HG02642 (cell line): ENCODE results near the gene STK11.

Source experiments
- ATAC-seq: cut with Tn5 transposase; IDR thresholded peaks from one replicate; pipeline ENCODE4 v1.9.1; 2021; ENCODE audit warnings: mild to moderate bottlenecking; ENCODE audit not compliant: unreplicated experiment, poor library complexity

STK11 gene

DNA sequence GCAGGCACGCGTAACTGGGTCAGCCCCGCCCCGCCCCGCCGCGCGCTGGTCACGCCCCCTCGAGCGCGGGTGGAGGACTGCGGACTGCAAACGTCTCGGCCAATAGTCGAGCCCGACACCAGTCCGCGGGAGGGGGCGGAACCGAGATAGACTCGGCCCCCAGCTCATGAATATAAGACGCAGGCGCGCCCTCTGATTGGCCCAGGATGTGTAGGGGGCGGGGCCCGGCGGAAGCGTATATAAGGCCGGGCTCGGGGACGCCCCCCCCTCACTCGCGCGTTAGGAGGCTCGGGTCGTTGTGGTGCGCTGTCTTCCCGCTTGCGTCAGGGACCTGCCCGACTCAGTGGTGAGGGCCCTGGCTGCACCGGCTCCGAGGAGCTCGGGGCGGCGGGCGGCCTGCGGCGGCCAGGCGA, 63.5 kb downstream of the STK11 start, which contains the start of gene CIRBP:
Gene CIRBP (plus strand): TSS at position 268 of the 413 bp plus-strand sequence. CDS start 1,602 bp downstream, outside the sequence.
- ATAC-seq, result peak; percentile 64

DNA sequence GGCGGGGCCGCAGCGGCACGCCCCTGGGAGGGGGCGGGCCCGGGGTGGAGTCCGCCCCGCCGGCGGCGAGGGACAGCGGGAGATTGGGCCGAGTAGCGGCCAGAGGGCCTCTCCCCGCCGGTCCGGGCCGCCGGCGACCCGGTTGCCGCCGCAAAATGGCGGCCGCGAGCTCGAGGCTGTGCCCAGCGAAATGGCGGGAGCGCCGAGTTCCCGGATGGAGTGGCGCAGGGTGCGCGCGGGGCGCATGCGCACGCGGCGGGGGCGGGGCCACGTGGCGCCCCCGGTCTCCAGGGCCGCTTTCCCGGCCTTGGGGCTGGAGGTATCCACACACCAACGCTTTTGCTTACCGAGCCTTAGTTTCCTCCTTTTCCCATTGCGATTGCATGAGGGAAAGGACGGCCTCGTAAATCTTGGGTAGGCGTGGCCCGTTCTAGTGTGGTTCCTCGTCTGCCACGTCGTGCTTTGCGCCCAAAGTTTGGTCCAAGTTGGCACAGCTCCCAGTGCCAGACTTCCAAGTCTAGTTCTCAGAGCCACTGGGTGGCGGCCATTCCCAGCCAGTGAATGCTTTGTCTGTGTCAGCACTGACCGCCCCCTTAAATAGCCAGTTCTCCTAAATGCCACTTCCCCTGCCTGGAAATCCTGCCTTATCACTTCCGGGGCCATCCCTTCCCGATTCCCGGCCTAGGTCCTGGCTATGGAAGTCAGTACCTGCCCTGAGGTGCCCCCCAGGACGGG, 64.1 kb downstream of the STK11 start:
- ATAC-seq, result peak; percentile 35

DNA sequence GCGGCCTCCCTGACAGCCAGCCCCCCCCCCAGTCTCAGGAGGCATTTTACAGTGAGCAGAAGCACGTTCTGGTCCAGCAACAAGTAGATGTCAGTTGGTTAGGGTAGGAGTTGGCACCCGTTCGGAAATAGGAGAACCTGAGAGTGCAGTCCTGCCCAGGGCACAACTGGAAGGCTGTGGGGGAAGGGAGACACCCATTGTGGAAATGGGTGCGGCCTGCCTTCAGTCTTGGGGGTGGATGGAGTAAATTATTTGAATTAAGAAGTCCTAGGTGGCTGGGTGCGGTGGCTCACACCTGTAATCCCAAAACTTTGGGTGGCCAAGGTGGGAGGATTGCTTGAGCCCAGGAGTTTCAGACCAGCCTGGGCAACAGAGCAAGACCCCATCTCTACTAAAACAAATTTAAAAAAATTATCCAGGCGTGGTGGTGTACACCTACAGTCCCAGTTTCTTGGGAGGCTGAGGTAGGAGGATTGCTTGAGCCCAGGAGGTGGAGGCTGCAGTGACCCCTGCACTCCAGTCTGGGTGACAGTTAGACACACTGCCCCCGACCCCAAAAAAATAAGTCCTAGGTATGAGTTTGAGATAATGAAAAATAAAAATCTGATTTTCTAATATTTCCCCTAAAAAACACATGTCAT, 64.8 kb downstream of the STK11 start:
- ATAC-seq, result no peak

DNA sequence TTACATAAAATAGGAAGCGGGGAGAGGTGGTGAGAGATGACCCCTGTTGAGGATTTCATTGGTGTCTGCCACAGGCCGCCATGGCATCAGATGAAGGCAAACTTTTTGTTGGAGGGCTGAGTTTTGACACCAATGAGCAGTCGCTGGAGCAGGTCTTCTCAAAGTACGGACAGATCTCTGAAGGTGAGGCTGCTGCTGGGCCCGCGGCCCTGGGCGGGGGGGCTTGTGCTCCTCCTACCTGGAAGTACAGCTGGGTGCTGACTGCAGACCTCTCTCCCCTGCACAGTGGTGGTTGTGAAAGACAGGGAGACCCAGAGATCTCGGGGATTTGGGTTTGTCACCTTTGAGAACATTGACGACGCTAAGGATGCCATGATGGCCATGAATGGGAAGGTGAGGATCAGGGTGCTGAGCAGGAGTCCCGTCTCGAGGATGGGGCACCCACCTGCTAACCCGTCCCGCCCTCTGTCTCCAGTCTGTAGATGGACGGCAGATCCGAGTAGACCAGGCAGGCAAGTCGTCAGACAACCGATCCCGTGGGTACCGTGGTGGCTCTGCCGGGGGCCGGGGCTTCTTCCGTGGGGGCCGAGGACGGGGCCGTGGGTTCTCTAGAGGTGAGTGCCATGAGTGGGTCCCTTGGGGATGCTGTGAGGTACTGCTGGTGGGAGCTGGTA, 65.4 kb downstream of the STK11 start:
- ATAC-seq, result no peak

DNA sequence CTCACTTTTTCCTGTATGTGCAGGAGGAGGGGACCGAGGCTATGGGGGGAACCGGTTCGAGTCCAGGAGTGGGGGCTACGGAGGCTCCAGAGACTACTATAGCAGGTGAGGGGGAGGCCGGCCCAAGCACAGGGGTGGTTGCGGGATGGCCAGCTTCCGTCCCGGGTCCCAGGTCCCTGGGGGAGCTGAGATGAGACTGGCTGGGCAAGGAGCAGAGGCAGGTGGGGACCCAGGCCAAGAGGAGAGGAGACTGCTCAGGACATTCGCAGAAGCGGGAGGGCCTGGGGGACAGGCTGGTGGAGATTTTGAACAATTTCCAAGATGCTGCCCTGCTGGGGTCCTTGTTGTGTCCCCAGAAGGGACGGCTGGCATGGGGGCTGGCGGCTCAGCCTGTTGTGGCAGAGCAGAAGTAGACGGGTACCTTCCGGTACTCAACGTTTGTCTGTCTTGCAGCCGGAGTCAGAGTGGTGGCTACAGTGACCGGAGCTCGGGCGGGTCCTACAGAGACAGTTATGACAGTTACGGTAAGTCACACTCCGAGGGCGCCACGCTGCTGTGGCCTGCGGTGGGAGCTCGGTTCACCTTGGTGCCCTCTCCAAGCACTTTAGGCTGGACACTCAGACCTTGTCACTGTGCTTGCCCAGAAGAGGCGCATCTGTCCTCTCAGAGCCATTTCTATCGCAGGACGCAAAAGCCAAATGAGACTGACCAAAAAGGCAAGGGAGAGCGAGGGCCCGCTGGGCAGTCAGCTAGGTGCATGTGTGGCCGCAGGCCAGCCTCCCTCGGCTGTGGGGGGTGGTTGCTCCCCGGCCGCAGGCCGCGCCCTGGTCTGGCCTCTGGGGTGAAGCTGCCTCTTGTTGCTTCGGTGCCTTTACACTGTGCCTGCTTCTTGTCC, 66.2 kb downstream of the STK11 start:
- no peak for ATAC-seq

DNA sequence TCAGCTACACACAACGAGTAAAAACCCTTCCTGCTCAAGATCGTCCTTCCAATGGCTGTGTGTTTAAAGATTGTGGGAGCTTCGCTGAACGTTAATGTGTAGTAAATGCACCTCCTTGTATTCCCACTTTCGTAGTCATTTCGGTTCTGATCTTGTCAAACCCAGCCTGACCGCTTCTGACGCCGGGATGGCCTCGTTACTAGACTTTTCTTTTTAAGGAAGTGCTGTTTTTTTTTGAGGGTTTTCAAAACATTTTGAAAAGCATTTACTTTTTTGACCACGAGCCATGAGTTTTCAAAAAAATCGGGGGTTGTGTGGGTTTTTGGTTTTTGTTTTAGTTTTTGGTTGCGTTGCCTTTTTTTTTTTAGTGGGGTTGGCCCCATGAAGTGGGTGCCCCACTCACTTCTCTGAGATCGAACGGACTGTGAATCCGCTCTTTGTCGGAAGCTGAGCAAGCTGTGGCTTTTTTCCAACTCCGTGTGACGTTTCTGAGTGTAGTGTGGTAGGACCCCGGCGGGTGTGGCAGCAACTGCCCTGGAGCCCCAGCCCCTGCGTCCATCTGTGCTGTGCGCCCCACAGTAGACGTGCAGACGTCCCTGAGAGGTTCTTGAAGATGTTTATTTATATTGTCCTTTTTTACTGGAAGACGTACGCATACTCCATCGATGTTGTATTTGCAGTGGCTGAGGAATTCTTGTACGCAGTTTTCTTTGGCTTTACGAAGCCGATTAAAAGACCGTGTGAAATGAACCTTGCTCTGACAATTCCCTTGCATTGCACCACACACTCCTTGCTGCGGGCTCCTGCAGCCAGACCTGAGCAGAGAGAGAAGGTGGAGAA, 67.1 kb downstream of the STK11 start:
- no peak for ATAC-seq

DNA sequence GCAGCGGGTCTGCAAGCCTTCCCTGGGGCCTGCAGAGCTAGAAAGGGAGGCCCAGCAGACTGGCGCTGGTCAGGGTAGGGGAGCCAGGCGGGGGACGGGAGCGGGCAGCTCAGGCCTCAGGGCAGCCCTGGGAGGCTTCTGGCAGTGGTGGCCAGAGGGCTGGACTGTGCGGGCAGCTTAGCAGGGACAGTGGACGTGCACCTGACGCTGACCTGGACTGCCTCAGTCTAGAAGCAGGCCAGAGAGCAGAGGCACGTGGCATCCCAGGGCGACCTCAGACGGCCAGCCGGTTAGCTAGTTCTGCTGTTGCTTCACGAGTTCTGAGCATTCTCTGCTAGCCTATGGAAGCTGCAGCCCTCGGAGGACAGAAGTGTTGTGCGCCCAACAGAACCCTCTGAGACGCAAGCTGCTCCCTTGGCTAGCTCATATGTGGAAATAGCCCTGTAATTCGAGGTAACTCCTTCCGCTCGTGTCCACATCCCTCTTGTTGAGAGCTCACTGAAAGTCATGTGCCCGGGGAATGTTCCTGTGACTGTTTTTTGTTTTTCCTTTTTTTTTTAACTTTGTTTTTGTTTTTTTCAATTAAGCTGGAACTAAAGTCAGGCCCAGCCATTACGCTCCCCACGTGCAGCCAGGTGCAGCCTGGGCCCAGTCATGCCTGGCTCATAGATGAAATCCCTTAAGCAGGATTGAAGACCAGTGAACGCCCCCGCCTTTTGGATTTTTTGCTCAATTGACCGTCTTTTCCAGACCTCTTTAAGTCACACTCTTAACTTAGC, 67.9 kb downstream of the STK11 start:
- ATAC-seq, result no peak

DNA sequence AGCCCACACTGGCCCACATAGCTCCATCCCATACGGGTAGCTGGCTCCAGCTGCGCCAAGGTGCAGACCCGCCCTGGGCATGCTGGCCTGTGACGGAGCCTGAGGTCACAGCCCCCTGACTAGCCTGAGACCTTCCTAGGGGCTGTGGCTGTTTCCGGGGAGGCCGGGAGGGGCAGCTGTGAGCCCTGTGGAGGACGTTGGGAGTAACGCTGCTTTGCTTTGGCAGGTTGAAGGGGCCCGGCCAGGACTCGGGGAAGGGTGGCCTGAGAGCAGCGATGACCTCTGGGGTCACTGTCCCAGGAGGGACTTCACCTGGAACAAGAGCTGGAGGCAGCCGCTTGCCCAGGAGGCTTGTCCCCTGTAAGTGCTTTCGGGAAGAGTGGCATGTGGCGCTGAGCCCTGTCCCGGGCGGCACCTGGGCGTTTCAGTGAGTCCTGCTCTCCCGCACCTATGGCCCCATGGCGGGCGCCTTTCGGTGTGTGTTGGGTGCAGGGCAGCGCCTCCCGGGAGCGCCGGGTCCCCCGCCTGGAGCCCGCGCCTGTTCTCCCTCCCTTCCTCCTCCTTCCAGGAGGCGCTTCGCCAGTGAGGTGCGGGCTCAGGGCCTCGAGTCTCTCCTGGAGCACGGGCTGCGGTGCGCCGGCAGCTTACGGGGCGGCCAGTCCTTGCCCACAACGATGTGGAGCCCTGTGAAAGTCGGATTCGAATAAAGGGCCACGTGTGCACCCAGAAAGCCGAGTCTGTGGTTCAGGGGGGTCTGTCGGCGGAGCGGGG, 68.7 kb downstream of the STK11 start:
- ATAC-seq, result no peak

DNA sequence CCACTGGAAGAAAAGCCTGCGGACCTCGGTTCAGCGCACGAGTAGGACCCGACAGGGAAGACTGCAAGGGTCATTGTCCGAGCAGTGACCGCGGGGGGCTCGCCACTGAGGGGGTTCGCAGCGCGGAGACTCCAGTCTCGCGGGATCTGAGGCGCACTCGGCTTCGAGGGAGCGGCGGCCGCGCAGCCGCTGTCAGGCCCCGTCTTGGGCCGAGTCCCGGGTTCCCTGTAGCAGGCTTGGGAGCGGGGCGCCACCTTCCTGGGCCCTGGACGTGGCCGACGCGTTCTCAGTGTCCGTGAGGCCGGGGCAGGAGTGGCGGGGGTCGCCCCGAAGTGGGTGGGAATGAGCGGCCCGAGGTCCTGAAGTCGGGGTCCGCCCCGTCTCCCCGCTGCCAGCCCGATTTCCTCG, 69.3 kb downstream of the STK11 start:
- ATAC-seq, result no peak

DNA sequence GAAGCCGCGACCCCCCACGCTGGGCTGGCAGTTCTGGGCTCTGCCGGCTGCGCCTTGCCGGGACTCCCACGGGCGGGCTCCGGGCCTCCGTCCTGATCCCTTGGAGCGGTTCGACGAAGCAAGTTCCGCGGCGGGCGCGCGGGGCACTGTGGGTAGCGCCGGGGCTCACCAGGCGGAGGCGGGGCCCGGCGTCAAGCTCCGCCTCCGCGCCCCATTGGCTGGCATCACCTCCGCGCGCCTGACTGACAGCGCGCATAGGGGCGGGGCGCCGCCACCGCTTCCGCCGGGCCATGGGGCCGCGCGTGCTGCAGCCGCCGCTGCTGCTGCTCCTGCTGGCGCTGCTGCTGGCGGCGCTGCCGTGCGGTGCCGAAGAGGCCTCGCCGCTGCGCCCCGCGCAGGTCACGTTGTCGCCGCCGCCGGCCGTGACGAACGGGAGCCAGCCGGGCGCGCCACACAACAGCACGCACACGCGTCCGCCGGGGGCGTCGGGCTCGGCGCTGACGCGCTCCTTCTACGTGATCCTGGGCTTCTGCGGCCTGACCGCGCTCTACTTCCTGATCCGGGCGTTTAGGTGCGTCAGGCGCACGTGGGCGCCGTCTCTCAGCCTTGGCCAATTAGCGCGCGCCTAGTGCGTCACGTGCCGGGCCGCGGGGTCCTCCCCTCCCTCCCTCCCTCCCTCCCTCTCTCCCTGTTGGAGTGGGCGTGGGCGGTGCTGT, 69.8 kb downstream of the STK11 start, which contains the start of gene FAM174C:
Gene FAM174C (plus strand): TSS at position 271 of the 716 bp plus-strand sequence. CDS start 20 bp downstream, at position 291.
- ATAC-seq, result peak; percentile 74

DNA sequence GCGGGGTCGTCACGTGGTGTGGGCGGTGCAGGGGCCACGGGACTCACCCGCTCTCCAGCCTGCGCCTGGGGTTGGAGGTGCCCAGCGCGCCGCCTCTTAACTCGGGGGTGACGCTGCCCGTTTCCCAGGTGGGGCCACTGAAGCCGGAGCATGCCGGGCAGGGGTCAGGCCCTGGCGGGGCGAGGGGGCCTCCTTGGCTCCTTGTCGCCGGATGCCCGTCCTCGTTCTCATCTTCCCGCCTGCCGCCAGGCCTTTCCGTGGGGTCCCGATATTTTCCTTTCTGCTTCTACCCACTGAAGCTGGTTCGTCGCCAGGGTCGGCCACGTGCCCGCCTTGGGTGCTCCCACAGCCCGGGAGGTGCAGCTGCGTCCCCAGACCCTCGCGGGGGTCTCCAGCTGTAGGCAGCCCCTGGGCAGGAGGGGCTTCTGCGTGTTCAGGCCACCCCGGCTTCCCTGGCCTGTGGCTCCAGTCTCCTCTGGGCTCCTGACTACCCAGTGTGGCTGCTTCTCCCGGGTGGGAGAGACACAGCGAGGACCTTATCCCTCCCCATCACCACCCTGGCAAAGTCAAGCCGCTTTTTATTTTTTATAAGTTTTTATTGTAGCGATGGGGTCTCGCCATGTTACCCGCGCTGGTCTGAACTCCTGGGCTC, 70.5 kb downstream of the STK11 start:
- no peak for ATAC-seq

DNA sequence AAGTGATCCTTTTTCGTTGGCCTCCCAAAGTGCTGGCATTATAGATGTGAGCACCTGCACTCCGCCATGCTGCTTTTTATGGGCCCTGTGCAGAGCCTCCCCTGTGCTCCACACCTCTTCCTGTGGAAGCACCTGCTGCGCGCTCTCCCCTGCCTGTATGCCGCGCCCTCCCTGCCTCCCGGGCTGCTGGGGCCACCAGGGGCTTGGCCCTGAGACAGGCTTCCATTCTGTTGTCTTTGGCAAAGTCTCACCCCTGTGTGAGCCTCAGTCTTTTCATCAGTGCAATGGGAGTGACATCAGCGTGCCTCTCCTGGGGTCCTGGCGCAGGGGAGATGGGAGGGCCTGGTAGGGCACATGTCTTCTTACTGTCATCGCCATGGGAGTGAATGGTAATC, 71.0 kb downstream of the STK11 start:
- no peak for ATAC-seq

DNA sequence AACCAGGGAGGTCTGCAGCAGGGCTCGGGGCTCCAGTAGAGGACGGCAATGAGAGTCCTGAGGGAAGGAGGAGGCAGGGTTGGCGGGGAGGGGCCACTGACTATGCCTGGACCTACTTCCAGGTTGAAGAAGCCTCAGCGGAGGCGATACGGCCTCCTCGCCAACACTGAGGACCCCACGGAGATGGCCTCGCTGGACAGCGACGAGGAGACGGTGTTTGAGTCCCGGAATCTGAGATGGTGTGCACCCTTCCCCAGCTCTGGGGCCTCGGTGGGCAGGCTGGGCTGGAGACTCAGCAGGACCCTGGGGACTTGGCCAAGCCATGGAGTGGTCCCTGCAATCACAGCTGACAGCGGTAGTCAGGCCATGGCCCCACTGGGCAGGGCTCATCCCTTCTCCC, 71.5 kb downstream of the STK11 start:
- ATAC-seq, result no peak
